Bronchial epithelial cell (primary cell): Measurements from ENCODE around the gene ST7L. TPM values are rescaled to one million over a fixed set of nuclear protein-coding genes. Genes with fewer than 3 reads are reported as not detected.

Source experiments
- DNase-seq: peaks from one replicate; pipeline ENCODE4 v3.0.0-alpha.2; 2010; ENCODE audit warnings: low read depth
- FAIRE-seq: peaks from 2 replicates; lab custom pipeline; 2011; peaks lifted over from hg19 to GRCh38; lab: Jason Lieb, UNC
- H3K27me3 ChIP-seq: 2 replicates; pipeline ENCODE4 v1.5.1; 2011; ENCODE audit warnings: low read length; ENCODE audit not compliant: control insufficient read depth, insufficient read depth
- H3K36me3 ChIP-seq: 2 replicates; pipeline ENCODE4 v1.5.1; 2011; ENCODE audit warnings: low read length; ENCODE audit not compliant: control insufficient read depth, insufficient read depth
- H3K4me3 ChIP-seq: 2 replicates; pipeline ENCODE4 v1.5.1; 2011; ENCODE audit warnings: mild to moderate bottlenecking, low read depth, low read length, control low read depth
- CTCF ChIP-seq: IDR thresholded peaks from 2 replicates; pipeline ENCODE4 v1.5.1; 2011; ENCODE audit warnings: mild to moderate bottlenecking, moderate library complexity, low read length, control low read depth, inconsistent platforms; ENCODE audit not compliant: insufficient read depth, severe bottlenecking
- total RNA-seq: library from RNA; depleted of rRNA; stranded (reverse); fragments of >200 nt; gene quantifications from 2 replicates; pipeline ENCODE4 v1.2.1, GENCODE V29; 2014

Gene ST7L
- total RNA-seq, 1 donor from 2014 or later: 10.8 TPM

GRCh38 chr1:112505400-112505785 is 113.5 kb downstream of the ST7L start:
- no peak for FAIRE-seq
- Histone ChIP-seq H3K4me3 (no peak overlapping the region), H3K27me3 (peaks cover 10% of the 10 kb centered on the region), H3K36me3 (no peaks in the 10 kb centered on the region)
- no peak for DNase-seq
- no peak for TF ChIP-seq CTCF

GRCh38 chr1:112504661-112505399 is 114.1 kb downstream of the ST7L start:
- no peak for FAIRE-seq
- no peak overlapping the region for H3K4me3 ChIP-seq
- H3K36me3 ChIP-seq: no peaks in the 10 kb centered on the region
- no peak for TF ChIP-seq CTCF
- H3K27me3 ChIP-seq: peaks cover 10% of the 10 kb centered on the region
- no peak for DNase-seq

GRCh38 chr1:112504001-112504660 is 114.8 kb downstream of the ST7L start:
- no peak for TF ChIP-seq CTCF
- H3K36me3 ChIP-seq: no peaks in the 10 kb centered on the region
- FAIRE-seq (no peak), DNase-seq (no peak)
- H3K27me3 ChIP-seq: peaks cover 10% of the 10 kb centered on the region
- H3K4me3 ChIP-seq: no peak overlapping the region

GRCh38 chr1:112502826-112503225 is 116.1 kb downstream of the ST7L start:
- no peaks in the 10 kb centered on the region for H3K36me3 ChIP-seq
- DNase-seq (no peak), FAIRE-seq (no peak)
- H3K4me3 ChIP-seq: no peak overlapping the region
- no peak for TF ChIP-seq CTCF
- peaks cover 8% of the 10 kb centered on the region for H3K27me3 ChIP-seq

- peak; percentile 93 for TF ChIP-seq CTCF
- peaks cover 8% of the 10 kb centered on the region for H3K27me3 ChIP-seq
- no peaks in the 10 kb centered on the region for H3K36me3 ChIP-seq
- FAIRE-seq: no peak
- H3K4me3 ChIP-seq: peak overlapping the region; percentile 45
- peak; percentile 56 for DNase-seq
Measured at GRCh38 chr1:112501810-112502641, 116.9 kb downstream of the ST7L start.
